SK-N-SH (cell line): ENCODE measurements around the gene MEIS2. TPM values are rescaled to one million over a fixed set of nuclear protein-coding genes. Genes with fewer than 3 reads are reported as not detected.

Experiments
- CTCF ChIA-PET: fragments of 300-600, 350-600 bp; formaldehyde crosslinking; extraction: SDS; loops from one replicate; lab custom pipeline; 2021; lab: Yijun Ruan, JAX
- POLR2A ChIA-PET: fragments of 350-600 bp; sonication (Branson Sonifier 250); formaldehyde crosslinking; extraction: SDS; loops from one replicate; lab custom pipeline; 2020; ENCODE audit warnings: antibody characterized with exemption, inconsistent platforms; lab: Yijun Ruan, JAX
- DNase-seq: peaks from one replicate; pipeline ENCODE4 v3.0.0; 2012
- H2AFZ ChIP-seq: fragments of 200-600 bp; sonication (generic); 2 replicates; pipeline ENCODE4 v1.8.1; 2016; ENCODE audit warnings: antibody characterized with exemption, mild to moderate bottlenecking, low read depth
- H3F3A ChIP-seq: fragments of 200-600 bp; sonication (generic); replicated peaks from 2 replicates; pipeline ENCODE3; 2016; ENCODE audit warnings: antibody characterized with exemption, mild to moderate bottlenecking; ENCODE audit not compliant: insufficient read depth
- H3K27ac ChIP-seq, 2 experiments: fragments of 200-500 bp in 1 of 2; fragments of 200-600 bp in 1 of 2; sonication (Bioruptor generic) in 1 of 2; sonication (generic), shearing (Covaris generic) in 1 of 2; 2 replicates each; pipeline versions ENCODE4 v1.5.1 to v1.6.1; 2014 to 2016; ENCODE audit warnings: low read depth in 2 of 2, inconsistent platforms in 1 of 2, low read length in 1 of 2, mild to moderate bottlenecking in 1 of 2, mixed read lengths in 1 of 2
- H3K27me3 ChIP-seq: fragments of 200-600 bp; sonication (generic), shearing (Covaris generic); 2 replicates; pipeline ENCODE4 v1.6.1; 2016; ENCODE audit warnings: mixed run types; ENCODE audit not compliant: insufficient read depth
- H3K36me3 ChIP-seq, 2 experiments: fragments of 200-500 bp in 1 of 2; fragments of 200-600 bp in 1 of 2; sonication (Bioruptor generic) in 1 of 2; sonication (generic) in 1 of 2; replicated peaks in 1 of 2; 2 replicates each; pipeline versions ENCODE3 to v1.5.1; 2014 to 2016; ENCODE audit warnings: low read length in 1 of 2, mild to moderate bottlenecking in 1 of 2; ENCODE audit not compliant: insufficient read depth in 2 of 2, control insufficient read depth in 1 of 2
- H3K4me1 ChIP-seq, 2 experiments: fragments of 200-500 bp in 1 of 2; fragments of 200-600 bp in 1 of 2; sonication (Bioruptor generic) in 1 of 2; sonication (generic), shearing (Covaris generic) in 1 of 2; 2 replicates each; pipeline versions ENCODE4 v1.5.1 to v1.6.1; 2014 to 2016; ENCODE audit warnings: low read depth in 1 of 2, low read length in 1 of 2, mixed run types in 1 of 2; ENCODE audit not compliant: insufficient read depth in 2 of 2, control insufficient read depth in 1 of 2
- H3K4me2 ChIP-seq: fragments of 200-600 bp; sonication (generic), shearing (Covaris generic); 2 replicates; pipeline ENCODE4 v1.6.1; 2017; ENCODE audit warnings: mixed run types
- H3K4me3 ChIP-seq, 2 experiments: fragments of 200-500 bp in 1 of 2; fragments of 200-600 bp in 1 of 2; sonication (Bioruptor generic) in 1 of 2; sonication (generic), shearing (Covaris generic) in 1 of 2; 2 replicates each; pipeline versions ENCODE4 v1.5.1 to v1.8.1; 2014 to 2016; ENCODE audit warnings: low read depth in 2 of 2, inconsistent platforms in 1 of 2, low read length in 1 of 2, mild to moderate bottlenecking in 1 of 2, mixed read lengths in 1 of 2, moderate library complexity in 1 of 2
- H3K79me2 ChIP-seq: fragments of 200-600 bp; sonication (generic); 2 replicates; pipeline ENCODE4 v1.8.1; 2017; ENCODE audit warnings: mild to moderate bottlenecking; ENCODE audit not compliant: insufficient read depth
- H3K9ac ChIP-seq: fragments of 200-600 bp; sonication (generic); 2 replicates; pipeline ENCODE4 v1.6.1; 2017; ENCODE audit warnings: mixed run types
- H3K9me2 ChIP-seq: fragments of 200-600 bp; sonication (generic); 2 replicates; pipeline ENCODE4 v1.6.1; 2017; ENCODE audit warnings: mixed run types
- H3K9me3 ChIP-seq: fragments of 200-600 bp; sonication (generic); 2 replicates; pipeline ENCODE4 v1.6.1; 2017; ENCODE audit warnings: mixed run types, mild to moderate bottlenecking, moderate library complexity
- H4K20me1 ChIP-seq: fragments of 200-600 bp; sonication (generic); 2 replicates; pipeline ENCODE4 v1.6.1; 2017; ENCODE audit warnings: mild to moderate bottlenecking, mixed run types; ENCODE audit not compliant: insufficient read depth
- CHD2 ChIP-seq: fragments of 150-350 bp; IDR thresholded peaks from 2 replicates; pipeline ENCODE4 v1.6.1; 2018; ENCODE audit warnings: low read length; ENCODE audit not compliant: partially characterized antibody
- EZH2phosphoT487 ChIP-seq: fragments of 200-600 bp; sonication (generic); IDR thresholded peaks from 2 replicates; pipeline ENCODE4 v1.6.1; 2017; ENCODE audit warnings: low read depth, mixed run types, mild to moderate bottlenecking, antibody characterized with exemption, moderate library complexity, borderline replicate concordance
- JUND ChIP-seq: IDR thresholded peaks from 2 replicates; pipeline ENCODE4 v1.4.0; 2012
- POLR2AphosphoS5 ChIP-seq: IDR thresholded peaks from 2 replicates; pipeline ENCODE4 v1.6.1; 2012; ENCODE audit warnings: low read depth, low read length
- WGBS: methylation state at CpG from one replicate; pipeline ENCODE4 v1.1.6; 2017; ENCODE audit warnings: low lambda C conversion rate; 5-methylcytosine and 5-hydroxymethylcytosine counted together
- polyA plus RNA-seq, 3 experiments: library from polyadenylated mRNA; depleted of rRNA; stranded (reverse); fragments of >200 nt; gene quantifications; 2 replicates each; pipeline ENCODE4 v1.2.3, GENCODE V29; 2012
- TF ChIP-seq, protein P1 (sequence below): IDR thresholded peaks from 2 replicates; pipeline ENCODE4 v1.6.1; 2012; ENCODE audit warnings: mild to moderate bottlenecking, low read depth, low read length, moderate library complexity
- TF ChIP-seq, protein P2 (sequence below): IDR thresholded peaks from 2 replicates; pipeline ENCODE4; 2012

MEIS2 gene
- polyA plus RNA-seq, 1 of the 3 experiments (the other 2 are of a cell fraction) = 146 TPM

DNA sequence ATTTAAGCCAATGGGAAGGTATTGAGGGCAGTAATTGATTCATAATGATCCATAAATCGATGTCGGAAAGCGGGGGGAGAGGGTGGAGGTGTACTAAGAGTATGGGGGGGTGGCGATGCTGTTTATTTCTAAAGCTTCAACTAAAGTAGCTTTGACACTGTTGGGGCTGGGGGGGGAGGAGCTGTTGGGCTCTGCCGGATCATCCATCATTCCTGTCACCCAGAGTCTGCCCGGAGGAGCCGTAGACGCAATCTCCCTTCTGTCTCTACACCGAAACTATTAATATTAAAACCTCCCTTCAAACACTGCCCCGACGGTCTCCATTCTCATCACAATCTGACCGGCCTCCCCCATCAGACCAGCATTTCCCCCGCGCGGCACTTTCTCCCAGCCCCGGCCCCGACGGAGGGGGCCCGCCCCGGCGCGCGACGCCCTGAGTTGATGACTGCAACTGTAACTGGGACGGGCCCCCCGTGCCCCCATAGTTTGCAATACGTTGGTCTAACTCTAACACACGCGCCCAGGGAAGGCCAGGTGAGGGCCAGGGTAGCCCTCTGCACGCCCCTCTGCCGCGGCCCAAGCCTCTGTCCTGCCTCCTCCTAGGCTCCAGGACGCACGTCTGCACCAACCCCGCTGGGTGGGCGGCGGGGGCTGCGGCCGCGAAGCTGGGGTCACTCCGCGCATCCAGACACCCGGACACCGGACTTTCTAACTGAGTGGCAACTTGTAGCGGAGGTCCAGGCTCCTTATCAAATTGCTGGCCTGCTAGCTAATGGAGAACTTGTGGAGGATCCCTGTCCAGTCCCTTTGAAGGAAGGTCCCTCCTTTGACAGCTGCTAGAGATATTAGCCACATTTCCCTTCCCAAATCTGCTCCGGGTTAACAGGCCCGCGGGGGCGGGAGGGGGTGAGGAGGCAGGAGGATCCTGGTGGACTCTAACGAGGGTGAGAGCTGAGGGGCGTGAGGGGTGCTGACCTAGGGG is 212.0 kb downstream of the MEIS2 start:
- 0 out of 2 replicates have a peak, but pooled peaks cover 7% of the 10 kb centered on the region for H3K79me2 ChIP-seq
- H3K9me3 ChIP-seq = no peaks in the 10 kb centered on the region
- ChIA-PET POLR2A (interaction anchor here (1.2 kb wide), 1 partner anchor 9 kb away, joined by 3 read pairs; no protein-coding TSS in a partner anchor), CTCF (no interaction called here)
- H3K27ac ChIP-seq = peak overlapping the region in 1 of 2 experiments; percentile 16; a peak in 1 of 4 replicates
- peaks cover 0 to 19% of the 10 kb centered on the region in 2 experiments; a peak in 2 of 4 replicates for H3K4me1 ChIP-seq
- DNase-seq = no peak
- H3K9ac ChIP-seq = no peak overlapping the region
- peaks cover 30% of the 10 kb centered on the region for H3F3A ChIP-seq
- H3K27me3 ChIP-seq = no peaks in the 10 kb centered on the region
- H4K20me1 ChIP-seq = peaks cover 5% of the 10 kb centered on the region; the same call in 1 of the 2 replicates
- WGBS = 94% methylated on average over 48 of the region's 51 CpGs
- H2AFZ ChIP-seq = no peak overlapping the region
- H3K4me2 ChIP-seq = no peak overlapping the region
- H3K9me2 ChIP-seq = no peaks in the 10 kb centered on the region
- H3K36me3 ChIP-seq = peaks cover 43 to 53% of the 10 kb centered on the region in 2 experiments
- TF ChIP-seq JUND = no peak
- peak; percentile 37; the same call in 1 of the 2 replicates for TF ChIP-seq POLR2AphosphoS5
- no peak for TF ChIP-seq EZH2phosphoT487
- TF ChIP-seq, protein P1, sequence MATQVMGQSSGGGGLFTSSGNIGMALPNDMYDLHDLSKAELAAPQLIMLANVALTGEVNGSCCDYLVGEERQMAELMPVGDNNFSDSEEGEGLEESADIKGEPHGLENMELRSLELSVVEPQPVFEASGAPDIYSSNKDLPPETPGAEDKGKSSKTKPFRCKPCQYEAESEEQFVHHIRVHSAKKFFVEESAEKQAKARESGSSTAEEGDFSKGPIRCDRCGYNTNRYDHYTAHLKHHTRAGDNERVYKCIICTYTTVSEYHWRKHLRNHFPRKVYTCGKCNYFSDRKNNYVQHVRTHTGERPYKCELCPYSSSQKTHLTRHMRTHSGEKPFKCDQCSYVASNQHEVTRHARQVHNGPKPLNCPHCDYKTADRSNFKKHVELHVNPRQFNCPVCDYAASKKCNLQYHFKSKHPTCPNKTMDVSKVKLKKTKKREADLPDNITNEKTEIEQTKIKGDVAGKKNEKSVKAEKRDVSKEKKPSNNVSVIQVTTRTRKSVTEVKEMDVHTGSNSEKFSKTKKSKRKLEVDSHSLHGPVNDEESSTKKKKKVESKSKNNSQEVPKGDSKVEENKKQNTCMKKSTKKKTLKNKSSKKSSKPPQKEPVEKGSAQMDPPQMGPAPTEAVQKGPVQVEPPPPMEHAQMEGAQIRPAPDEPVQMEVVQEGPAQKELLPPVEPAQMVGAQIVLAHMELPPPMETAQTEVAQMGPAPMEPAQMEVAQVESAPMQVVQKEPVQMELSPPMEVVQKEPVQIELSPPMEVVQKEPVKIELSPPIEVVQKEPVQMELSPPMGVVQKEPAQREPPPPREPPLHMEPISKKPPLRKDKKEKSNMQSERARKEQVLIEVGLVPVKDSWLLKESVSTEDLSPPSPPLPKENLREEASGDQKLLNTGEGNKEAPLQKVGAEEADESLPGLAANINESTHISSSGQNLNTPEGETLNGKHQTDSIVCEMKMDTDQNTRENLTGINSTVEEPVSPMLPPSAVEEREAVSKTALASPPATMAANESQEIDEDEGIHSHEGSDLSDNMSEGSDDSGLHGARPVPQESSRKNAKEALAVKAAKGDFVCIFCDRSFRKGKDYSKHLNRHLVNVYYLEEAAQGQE = no peak
- TF ChIP-seq, protein P2, sequence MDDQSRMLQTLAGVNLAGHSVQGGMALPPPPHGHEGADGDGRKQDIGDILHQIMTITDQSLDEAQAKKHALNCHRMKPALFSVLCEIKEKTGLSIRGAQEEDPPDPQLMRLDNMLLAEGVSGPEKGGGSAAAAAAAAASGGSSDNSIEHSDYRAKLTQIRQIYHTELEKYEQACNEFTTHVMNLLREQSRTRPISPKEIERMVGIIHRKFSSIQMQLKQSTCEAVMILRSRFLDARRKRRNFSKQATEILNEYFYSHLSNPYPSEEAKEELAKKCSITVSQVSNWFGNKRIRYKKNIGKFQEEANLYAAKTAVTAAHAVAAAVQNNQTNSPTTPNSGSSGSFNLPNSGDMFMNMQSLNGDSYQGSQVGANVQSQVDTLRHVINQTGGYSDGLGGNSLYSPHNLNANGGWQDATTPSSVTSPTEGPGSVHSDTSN = no peak; the same call in 1 of the 2 replicates
- TF ChIP-seq, all 33 proteins: peak for 1
- H3K4me3 ChIP-seq = no peak overlapping the region

DNA sequence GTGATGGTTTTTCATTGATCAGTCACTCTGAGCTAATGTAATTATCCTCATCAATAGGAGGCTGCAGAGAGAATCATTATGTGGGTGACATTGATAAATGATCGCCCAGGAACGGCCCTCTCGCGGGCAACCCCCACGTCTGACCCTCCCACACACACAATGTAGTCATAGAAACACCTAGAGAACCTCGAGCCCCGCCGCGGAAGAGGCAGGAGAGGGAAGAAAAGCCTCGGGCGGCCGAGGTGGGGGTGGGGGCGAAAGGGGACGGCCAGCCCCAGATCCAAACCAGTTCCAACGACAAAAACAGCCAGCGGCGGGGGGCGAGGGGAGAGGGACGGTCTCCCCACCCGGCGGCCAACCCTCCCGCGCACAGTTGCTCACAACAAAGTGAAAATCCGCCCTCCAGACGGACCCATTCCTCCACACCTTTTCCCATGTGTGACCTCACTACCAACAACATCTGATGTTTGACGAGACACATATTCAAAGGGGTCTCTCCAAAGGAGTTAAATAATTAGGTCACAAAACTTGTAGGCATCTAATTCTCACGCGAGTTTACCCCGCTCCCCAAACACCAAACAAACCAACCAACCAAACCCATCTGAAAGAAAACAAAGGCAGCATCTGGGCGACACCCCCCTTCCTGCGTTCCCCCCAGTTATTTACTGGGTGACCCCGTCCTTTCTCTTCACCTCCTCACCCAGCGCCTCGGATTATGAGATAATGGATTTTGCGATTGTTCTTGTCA is 213.0 kb downstream of the MEIS2 start:
- no peak overlapping the region for H3K4me3 ChIP-seq
- CTCF ChIA-PET = no interaction called here
- H3K9me2 ChIP-seq = no peaks in the 10 kb centered on the region
- peaks cover 30% of the 10 kb centered on the region for H3F3A ChIP-seq
- H2AFZ ChIP-seq = no peak overlapping the region
- no peaks in the 10 kb centered on the region for H4K20me1 ChIP-seq
- H3K4me1 ChIP-seq = peaks cover 0 to 19% of the 10 kb centered on the region in 2 experiments; a peak in 2 of 4 replicates
- no peak for DNase-seq
- no peak overlapping the region for H3K9ac ChIP-seq
- WGBS = 91% methylated on average over 32 of the region's 35 CpGs
- H3K27me3 ChIP-seq = no peaks in the 10 kb centered on the region
- no peaks in the 10 kb centered on the region for H3K9me3 ChIP-seq
- no peak overlapping the region for H3K4me2 ChIP-seq
- peaks cover 33 to 43% of the 10 kb centered on the region in 2 experiments for H3K36me3 ChIP-seq
- TF ChIP-seq, protein P1 = no peak
- TF ChIP-seq CHD2 (no peak), POLR2AphosphoS5 (peak; percentile 18; the same call in 1 of the 2 replicates)
- H3K79me2 ChIP-seq = 0 out of 2 replicates have a peak, but pooled peaks cover 7% of the 10 kb centered on the region
- POLR2A ChIA-PET = no interaction called here
- H3K27ac ChIP-seq = no peak overlapping the region
